NCI-H226 (cell line): ENCODE data around the gene NRG3.
"Not testable (repeated sequence)": the region's sequence is repeated elsewhere in the genome, so short reads cannot be mapped to it uniquely, and the experiment has no call there.

ENCODE experiments used
- DNase-seq: peaks from one replicate; pipeline ENCODE4 v3.0.0-alpha.2; 2015

NRG3 gene

DNA sequence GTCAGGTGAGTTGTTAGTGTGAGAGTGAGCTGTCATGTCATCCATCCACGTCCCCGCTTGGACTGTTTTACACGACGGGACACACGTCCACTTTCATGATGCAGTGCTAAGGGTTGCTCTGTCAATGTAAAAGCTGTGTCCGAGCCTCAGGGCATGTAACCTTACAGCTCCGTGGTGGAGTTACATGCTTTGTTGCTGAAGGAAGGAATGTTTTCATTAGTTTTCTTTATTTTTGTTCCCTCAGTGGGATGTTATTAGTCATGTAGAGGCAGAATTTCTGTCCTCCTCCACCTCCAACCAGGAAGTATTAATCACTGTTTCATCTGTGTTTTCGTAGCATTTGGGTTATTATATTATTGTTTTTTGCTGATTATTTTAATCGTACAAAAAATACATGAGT is 88.6 kb downstream of the NRG3 start:
- no peak for DNase-seq

DNA sequence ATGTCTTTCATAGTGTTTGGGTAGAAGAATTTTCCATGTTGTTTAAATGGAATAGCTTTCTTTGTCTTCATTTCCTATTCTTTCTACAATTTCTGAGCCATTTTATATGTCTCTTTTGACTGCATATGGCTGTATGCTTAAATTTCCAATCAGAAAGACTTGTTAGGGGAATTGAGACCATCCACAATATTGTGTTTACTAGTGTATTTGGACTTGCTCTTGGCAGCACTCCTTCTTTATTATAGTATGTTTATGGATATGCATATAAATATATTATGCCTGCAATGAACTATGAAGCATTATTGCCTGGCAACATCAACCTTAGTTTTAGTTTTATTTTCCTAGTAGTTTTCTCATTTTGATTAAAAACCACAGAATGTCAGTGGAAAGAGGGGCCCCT is 92.7 kb downstream of the NRG3 start:
- no peak for DNase-seq

- no peak for DNase-seq
Observed at GRCh38 chr10:81969136-81969535, 94.1 kb downstream of the NRG3 start.

DNA sequence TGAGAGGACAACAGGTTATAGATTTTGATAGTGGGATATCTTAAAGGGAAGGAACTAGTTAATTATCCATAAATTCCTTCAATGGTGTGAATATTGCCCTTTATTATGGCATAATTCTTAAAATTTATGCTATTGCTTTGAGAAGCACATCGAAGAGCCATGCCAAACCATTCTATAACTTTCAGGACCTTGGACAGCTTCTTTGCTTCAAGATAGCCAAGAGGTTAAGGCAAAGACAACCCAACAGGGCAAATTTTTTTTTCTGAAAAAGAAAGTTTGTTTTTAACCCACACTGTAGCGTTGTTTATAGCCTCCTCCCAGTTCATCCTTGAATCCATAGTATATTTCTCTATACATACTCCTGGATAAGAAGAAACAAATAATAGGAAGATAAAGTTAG is 103.2 kb downstream of the NRG3 start:
- DNase-seq: no peak

GRCh38 chr10:81981724-81982123 is 106.7 kb downstream of the NRG3 start:
- no peak for DNase-seq

- no peak for DNase-seq
Observed at GRCh38 chr10:81984428-81984827, 109.4 kb downstream of the NRG3 start.

DNA sequence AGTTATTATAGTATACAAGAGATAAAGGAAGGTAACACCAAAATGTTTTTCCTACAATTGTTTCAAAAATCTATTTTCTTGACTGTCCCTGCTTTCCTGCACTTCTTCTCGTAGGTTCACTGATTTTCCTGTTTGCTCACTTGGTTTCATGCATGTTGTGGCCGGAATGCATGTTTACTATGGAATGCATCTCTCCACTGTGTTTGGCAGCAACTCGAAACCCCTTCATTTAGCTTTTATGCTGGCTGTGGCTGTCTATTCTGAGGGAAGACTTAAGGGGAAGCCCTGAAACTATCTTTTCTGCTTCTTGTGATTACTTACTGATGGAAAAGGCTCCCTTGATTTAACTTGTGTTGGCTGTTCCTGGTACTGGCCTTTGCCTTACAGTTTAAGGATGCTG is 120.3 kb downstream of the NRG3 start:
- no peak for DNase-seq

DNA sequence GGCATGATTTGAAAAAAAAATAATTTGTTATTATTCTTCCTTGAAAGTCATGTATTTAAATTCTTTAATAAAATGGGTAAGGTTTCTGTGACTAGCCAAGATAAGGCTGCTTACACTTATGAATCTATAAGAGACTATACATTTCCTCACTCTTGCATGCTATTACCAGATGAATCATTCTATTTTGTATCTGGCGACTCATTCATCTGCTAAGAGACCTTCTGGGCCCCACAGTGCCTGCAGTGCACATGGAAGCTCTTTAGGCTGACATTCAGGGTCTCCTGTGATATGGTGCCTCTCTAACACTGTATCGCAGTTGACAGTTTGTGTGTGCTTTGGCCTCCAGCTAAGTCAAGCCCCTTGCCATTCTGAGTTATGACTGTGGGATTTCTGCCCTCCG is 121.9 kb downstream of the NRG3 start:
- no peak for DNase-seq

DNA sequence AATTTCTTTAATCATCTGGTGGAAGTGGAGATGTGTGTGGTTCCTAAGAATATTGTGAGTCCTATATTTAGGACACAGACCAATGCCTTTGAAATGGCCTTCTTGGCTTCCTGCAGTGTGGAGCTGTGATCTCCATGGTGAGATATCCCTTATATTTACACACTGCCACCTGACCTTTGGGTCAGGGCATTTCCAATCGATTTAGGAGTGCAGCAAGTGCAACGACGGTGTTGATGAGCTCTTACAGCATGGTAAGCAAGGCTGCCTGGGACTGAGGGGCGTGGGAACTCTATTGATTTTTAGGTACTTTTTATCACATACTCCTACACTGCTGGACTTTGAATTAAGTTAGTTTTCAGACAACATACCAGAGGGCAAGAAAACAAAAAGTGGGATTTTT is 146.0 kb downstream of the NRG3 start:
- DNase-seq: no peak

- no peak for DNase-seq
Observed at GRCh38 chr10:82027711-82028110, 152.7 kb downstream of the NRG3 start.

DNA sequence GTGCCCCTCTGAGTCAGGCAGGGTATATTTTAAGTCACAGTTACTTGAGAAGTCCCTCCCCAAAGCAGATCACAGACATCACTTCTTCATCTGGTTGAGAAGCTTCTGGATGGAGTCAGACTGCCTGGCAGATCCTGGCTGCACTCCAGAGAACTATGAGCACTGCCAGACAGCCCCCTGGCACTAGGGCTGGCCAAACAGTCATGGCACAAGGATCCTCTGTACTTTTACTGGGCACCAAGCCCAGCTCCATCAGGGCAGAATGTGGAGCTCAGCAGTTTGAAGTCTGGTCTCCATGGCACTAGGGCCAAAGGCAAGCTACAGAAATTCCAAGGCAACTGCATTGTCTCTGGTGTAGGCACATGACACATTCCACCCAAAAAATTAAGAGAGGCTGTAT is 162.1 kb downstream of the NRG3 start:
- no peak for DNase-seq

DNA sequence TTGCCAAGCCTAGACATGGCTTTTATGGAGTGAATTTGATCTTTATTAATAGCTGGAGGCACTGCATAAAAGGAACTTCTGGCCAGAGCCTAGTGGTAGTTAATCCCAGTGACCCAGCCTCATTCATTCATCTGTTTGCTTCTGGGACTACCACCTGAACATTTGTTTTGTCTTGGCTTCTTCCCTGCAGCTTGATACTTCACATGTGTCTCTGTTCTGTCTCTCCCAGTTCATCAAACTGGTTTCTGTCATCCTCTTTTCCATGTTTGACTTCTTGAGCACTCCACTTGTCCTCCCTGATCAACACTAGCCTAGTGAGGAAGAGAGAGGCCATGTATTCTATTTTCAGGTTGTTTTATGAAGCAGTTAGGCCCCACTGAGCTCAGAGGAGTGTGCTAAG is 163.6 kb downstream of the NRG3 start:
- no peak for DNase-seq

GRCh38 chr10:82040336-82040735 is 165.3 kb downstream of the NRG3 start:
- no peak for DNase-seq

DNA sequence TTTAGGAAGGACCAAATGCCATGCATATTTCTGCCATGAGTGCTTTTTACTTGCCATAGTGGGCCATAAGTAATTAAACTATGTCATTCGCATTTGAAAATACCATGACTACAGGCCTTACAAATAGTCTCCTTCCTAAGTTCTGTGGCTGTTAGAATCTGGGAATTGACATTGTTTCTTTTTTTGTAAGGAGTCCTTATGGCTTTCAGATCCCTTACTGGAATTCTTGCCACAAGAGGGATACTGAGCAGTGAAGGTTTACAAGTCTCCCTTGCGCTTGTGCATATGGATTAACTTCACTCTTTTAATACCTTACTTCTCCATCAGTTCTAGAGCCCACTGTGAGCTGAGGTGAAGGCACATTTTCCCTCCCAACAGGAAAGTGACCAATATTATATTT is 166.0 kb downstream of the NRG3 start:
- no peak for DNase-seq

GRCh38 chr10:82056391-82056790 is 181.4 kb downstream of the NRG3 start:
- DNase-seq: no peak

- DNase-seq: not testable (repeated sequence)
Observed at GRCh38 chr10:82067192-82067591, 192.2 kb downstream of the NRG3 start.

GRCh38 chr10:82068501-82068900 is 193.5 kb downstream of the NRG3 start:
- DNase-seq: no peak

GRCh38 chr10:82071231-82071630 is 196.2 kb downstream of the NRG3 start:
- no peak for DNase-seq

DNA sequence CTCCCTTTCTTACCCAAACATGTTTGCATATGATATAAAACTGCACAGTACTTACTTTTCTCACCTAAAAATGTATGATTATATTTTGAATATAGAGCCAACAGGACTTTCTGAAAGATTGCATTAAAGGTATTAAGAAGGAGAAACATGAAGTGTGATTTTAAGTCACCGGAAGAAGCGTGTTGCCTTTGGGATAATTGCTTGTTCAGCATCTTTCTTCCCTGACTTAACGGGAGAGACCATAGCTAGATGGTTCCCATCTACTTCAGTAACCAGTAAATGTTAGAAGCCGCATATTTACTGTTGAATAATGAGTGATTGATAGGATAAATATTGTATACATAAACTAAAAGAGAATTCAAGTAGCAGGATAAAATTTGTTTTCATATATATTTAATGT is 197.1 kb downstream of the NRG3 start:
- DNase-seq: no peak

DNA sequence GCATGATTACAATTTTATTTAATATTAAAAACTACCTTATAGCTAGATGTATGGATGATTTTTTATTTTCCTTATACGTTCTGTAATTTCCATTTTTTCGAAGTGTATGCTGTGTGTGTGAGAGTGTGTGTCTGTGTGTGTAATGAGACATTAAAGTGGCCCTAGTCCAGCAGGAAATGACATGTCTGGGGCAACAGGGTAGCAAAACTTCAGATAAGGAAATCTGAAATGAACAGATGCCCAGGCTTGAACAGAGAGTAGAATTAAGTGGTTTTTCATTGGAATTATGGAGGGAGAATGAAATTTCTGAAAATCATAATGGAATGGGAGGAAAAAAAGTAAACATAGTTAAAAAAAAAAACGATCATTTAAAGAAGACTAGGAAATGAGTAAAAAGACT is 200.6 kb downstream of the NRG3 start:
- no peak for DNase-seq

DNA sequence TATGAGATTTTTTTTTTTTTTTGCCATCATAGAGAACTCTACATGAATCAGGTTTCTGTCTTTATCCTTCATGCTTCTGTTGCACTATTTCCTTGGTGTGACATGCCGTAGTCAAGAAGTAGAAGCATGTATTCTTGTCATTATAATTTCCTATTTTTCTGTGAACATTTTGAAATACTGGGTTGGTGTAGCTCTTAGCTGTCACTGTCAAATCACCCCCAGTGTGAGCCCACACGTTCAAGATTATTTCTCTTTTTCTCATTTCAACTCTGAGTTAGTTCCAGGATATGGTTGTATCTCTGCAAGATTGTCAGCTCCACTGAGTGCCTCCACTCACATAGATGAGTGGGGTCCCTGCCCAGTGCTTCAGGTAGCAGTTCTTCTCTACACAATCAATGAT is 209.5 kb downstream of the NRG3 start:
- no peak for DNase-seq

DNA sequence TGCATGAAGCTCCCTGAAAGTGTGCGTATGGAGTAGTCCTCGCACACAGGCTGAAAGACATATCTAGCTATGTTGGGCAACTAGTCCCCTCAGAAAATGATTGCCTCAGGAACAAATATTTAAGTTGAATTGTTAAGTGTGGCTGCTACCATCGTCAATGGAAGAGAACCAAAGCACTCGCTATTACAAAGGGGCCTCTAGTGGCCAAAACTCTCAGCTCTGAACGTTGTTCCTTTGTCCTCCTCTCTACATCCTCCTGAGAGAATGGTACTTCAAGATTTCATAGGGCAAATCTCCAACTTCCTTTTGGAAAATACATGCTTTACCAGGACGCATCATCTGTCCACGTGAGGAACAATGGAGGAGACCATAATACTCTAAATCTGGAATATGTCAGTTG is 209.9 kb downstream of the NRG3 start:
- DNase-seq: no peak

GRCh38 chr10:82089327-82089726 is 214.3 kb downstream of the NRG3 start:
- no peak for DNase-seq

- no peak for DNase-seq
Observed at GRCh38 chr10:82091413-82091812, 216.4 kb downstream of the NRG3 start.

- no peak for DNase-seq
Observed at GRCh38 chr10:82092111-82092510, 217.1 kb downstream of the NRG3 start.

DNA sequence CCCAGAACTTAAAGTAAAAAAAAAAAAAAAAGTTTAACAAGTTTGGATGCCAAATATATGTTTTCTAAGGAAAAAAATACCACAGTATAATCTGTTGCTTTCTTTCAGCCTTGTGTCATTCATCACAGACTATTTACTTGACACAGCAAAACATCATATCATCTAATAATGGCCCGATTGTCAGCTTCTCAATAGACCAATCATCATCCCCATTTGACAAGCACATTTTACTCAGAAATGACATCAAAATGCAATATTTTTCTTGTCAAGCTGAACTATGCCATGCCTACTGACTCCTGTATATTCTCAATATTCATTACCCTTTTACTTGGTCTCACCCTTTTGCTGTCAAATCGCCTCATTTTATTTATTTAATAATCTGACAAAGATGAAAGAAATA is 249.7 kb downstream of the NRG3 start:
- no peak for DNase-seq
